Measurements from ENCODE around the gene PTPRG. TPM values are rescaled to one million over a fixed set of nuclear protein-coding genes. Genes with fewer than 3 reads are reported as not detected.

The PTPRG gene
- total and polyA plus RNA-seq, 2 of the 13 experiments (the other 11 are each of a cell fraction or from before 2014, with no cell fraction given), result 8.0 to 25.3 TPM

DNA sequence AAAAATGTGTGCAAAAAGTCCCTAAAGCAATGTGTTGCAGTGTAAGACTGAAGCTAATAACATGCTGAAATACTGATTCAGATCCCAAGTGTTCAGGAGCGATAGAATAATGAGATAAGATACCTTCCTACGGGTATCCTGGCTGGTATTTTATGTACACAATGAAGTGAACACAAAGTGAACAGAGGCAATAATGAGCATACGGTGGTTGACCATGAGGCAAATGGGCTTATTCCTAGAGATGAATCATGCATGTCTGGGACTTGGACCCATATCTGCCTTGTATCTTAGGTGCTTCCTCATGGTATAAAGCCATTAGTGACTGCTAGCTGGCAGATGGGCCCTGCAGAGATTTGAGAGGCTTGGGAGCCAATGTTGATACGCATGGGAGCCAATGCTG is 21.5 kb downstream of the PTPRG start:
- ATAC-seq (no peak), FAIRE-seq (no peak), DNase-seq (ENCODE audit: low spot score) (no peak)
- Histone ChIP-seq H3K36me3 (replicated peaks in 1 of 2; ENCODE audit: control insufficient read depth in 1 of 2, insufficient read depth in 2 of 2, low read length in 2 of 2) (no peaks in the 10 kb centered on the region; a peak in 1 of 5 replicates), H4K20me1 (ENCODE audit: insufficient read depth, low read length) (peaks cover 4% of the 10 kb centered on the region), H3K4me3 (replicated peaks in 1 of 3; ENCODE audit: insufficient read depth in 1 of 3, low read depth in 2 of 3, low read length in 3 of 3) (no peak overlapping the region), H3K9me3 (ENCODE audit: low read length) (no peaks in the 10 kb centered on the region), H3K27me3 (ENCODE audit: control insufficient read depth in 1 of 2, insufficient read depth in 2 of 2, low read length in 2 of 2) (no peaks in the 10 kb centered on the region), H2AFZ (ENCODE audit: low read length) (no peak overlapping the region), H3K9ac (ENCODE audit: insufficient read depth, low read depth, low read length) (no peak overlapping the region), H3K4me1 (ENCODE audit: insufficient read depth, low read length) (peaks cover 28% of the 10 kb centered on the region), H3K27ac (ENCODE audit: extremely low read length, insufficient read depth, low read length) (no peak overlapping the region), H3K4me2 (ENCODE audit: low read depth, low read length) (no peak overlapping the region), H3K79me2 (ENCODE audit: insufficient read depth, low read length) (peaks cover 51% of the 10 kb centered on the region)
- in situ Hi-C loops (cut with HindIII; ENCODE audit: extremely low pct_ligation_motif_present, low pct_unique_long_range_greater_than_20kb), result no loop called here
- ChIA-PET CTCF (ENCODE audit: low intra/inter-chr PET ratio, low total read pairs) (no interaction called here), POLR2A (no interaction called here)
- intact Hi-C loops (cut with micrococcal nuclease; ENCODE audit: unreplicated experiment), result no loop called here
- WGBS (ENCODE audit: low lambda C conversion rate), result 99% methylated on average over 3 of the region's 4 CpGs
- BruUV-seq (replicated peaks), result no TSS peak
- TF ChIP-seq ZNF367 (CRISPR knock-in tag; IDR thresholded peaks at IDR 0.05; ENCODE audit: borderline replicate concordance) (no peak), NR3C1 (CRISPR knock-in tag; IDR thresholded peaks at IDR 0.05) (no peak), KLF13 (CRISPR knock-in tag; IDR thresholded peaks at IDR 0.05) (no peak), ZNF800 (CRISPR knock-in tag; IDR thresholded peaks at IDR 0.05) (no peak), ZNF136 (CRISPR knock-in tag; IDR thresholded peaks at IDR 0.05; ENCODE audit: low read depth) (no peak), ZNF260 (CRISPR knock-in tag; IDR thresholded peaks at IDR 0.05; ENCODE audit: borderline replicate concordance, low read depth) (no peak), RFXAP (CRISPR knock-in tag; IDR thresholded peaks at IDR 0.05; ENCODE audit: borderline replicate concordance) (no peak), ZNF121 (CRISPR knock-in tag; IDR thresholded peaks at IDR 0.05) (no peak), PATZ1 (CRISPR knock-in tag; IDR thresholded peaks at IDR 0.05) (no peak), CEBPG (CRISPR knock-in tag; IDR thresholded peaks at IDR 0.05) (no peak), ZNF720 (CRISPR knock-in tag; IDR thresholded peaks at IDR 0.05) (no peak)
- TF ChIP-seq, protein P1, sequence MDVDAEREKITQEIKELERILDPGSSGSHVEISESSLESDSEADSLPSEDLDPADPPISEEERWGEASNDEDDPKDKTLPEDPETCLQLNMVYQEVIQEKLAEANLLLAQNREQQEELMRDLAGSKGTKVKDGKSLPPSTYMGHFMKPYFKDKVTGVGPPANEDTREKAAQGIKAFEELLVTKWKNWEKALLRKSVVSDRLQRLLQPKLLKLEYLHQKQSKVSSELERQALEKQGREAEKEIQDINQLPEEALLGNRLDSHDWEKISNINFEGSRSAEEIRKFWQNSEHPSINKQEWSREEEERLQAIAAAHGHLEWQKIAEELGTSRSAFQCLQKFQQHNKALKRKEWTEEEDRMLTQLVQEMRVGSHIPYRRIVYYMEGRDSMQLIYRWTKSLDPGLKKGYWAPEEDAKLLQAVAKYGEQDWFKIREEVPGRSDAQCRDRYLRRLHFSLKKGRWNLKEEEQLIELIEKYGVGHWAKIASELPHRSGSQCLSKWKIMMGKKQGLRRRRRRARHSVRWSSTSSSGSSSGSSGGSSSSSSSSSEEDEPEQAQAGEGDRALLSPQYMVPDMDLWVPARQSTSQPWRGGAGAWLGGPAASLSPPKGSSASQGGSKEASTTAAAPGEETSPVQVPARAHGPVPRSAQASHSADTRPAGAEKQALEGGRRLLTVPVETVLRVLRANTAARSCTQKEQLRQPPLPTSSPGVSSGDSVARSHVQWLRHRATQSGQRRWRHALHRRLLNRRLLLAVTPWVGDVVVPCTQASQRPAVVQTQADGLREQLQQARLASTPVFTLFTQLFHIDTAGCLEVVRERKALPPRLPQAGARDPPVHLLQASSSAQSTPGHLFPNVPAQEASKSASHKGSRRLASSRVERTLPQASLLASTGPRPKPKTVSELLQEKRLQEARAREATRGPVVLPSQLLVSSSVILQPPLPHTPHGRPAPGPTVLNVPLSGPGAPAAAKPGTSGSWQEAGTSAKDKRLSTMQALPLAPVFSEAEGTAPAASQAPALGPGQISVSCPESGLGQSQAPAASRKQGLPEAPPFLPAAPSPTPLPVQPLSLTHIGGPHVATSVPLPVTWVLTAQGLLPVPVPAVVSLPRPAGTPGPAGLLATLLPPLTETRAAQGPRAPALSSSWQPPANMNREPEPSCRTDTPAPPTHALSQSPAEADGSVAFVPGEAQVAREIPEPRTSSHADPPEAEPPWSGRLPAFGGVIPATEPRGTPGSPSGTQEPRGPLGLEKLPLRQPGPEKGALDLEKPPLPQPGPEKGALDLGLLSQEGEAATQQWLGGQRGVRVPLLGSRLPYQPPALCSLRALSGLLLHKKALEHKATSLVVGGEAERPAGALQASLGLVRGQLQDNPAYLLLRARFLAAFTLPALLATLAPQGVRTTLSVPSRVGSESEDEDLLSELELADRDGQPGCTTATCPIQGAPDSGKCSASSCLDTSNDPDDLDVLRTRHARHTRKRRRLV (CRISPR knock-in tag; IDR thresholded peaks at IDR 0.05), result no peak

All from HepG2 (cell line).